PC-9 (cell line): ENCODE data around the gene TOX3. TPM values are rescaled to one million over a fixed set of nuclear protein-coding genes. Genes with fewer than 3 reads are reported as not detected.

ENCODE experiments used
- BruUV-seq: library from RNA; stranded (reverse); fragments of 400-500 nt; replicated peaks from 2 replicates; lab custom pipeline; 2021; lab: Mats Ljungman, UMichigan
- CTCF ChIA-PET: fragments of 300-600 bp; sonication (Branson Sonifier 250); formaldehyde crosslinking; loops from one replicate; lab custom pipeline; 2022; ENCODE audit warnings: antibody characterized with exemption; lab: Charles Lee
- POLR2A ChIA-PET: fragments of 300-600 bp; sonication (Branson Sonifier 250); formaldehyde crosslinking; loops from one replicate; lab custom pipeline; 2022; ENCODE audit warnings: antibody characterized with exemption; ENCODE audit not compliant: unreplicated experiment; lab: Charles Lee
- DNase-seq, 2 experiments: peaks; one replicate each; pipeline versions ENCODE4 v3.0.0 to v3.0.0-alpha.2; 2015 to 2022; ENCODE audit warnings: mixed read lengths in 1 of 2
- H2AFZ ChIP-seq: fragments of 200-600 bp; sonication (generic); 2 replicates; pipeline ENCODE4 v1.8.1; 2017; ENCODE audit warnings: antibody characterized with exemption
- H3F3A ChIP-seq: fragments of 200-600 bp; sonication (generic); 2 replicates; pipeline ENCODE4 v1.8.1; 2017; ENCODE audit warnings: antibody characterized with exemption, mild to moderate bottlenecking, low read depth; ENCODE audit not compliant: insufficient read depth
- H3K27ac ChIP-seq: fragments of 200-600 bp; sonication (generic); 2 replicates; pipeline ENCODE4 v1.6.1; 2016; ENCODE audit warnings: mixed run types
- H3K27me3 ChIP-seq: fragments of 200-600 bp; sonication (generic); 2 replicates; pipeline ENCODE4 v1.6.1; 2016; ENCODE audit warnings: low read depth, mixed run types; ENCODE audit not compliant: insufficient read depth
- H3K36me3 ChIP-seq: fragments of 200-600 bp; sonication (generic); 2 replicates; pipeline ENCODE4 v1.6.1; 2016; ENCODE audit warnings: low read depth, mixed run types
- H3K4me1 ChIP-seq: fragments of 200-600 bp; sonication (generic); replicated peaks from 2 replicates; pipeline ENCODE4 v1.6.1; 2016; ENCODE audit warnings: mixed run types; ENCODE audit not compliant: insufficient read depth
- H3K4me2 ChIP-seq: fragments of 200-600 bp; sonication (generic); 2 replicates; pipeline ENCODE4 v1.6.1; 2017; ENCODE audit warnings: mixed run types
- H3K4me3 ChIP-seq: fragments of 200-600 bp; sonication (generic); 2 replicates; pipeline ENCODE4 v1.6.1; 2016; ENCODE audit warnings: mixed run types
- H3K79me2 ChIP-seq: fragments of 200-600 bp; sonication (generic); 2 replicates; pipeline ENCODE4 v1.6.1; 2017; ENCODE audit warnings: low read depth, mixed run types
- H3K9me2 ChIP-seq: fragments of 200-600 bp; sonication (generic); 2 replicates; pipeline ENCODE4 v1.8.1; 2017; ENCODE audit warnings: mild to moderate bottlenecking; ENCODE audit not compliant: insufficient read depth
- H3K9me3 ChIP-seq: fragments of 200-600 bp; sonication (generic); 2 replicates; pipeline ENCODE4 v1.8.1; 2016; ENCODE audit warnings: low read depth; ENCODE audit not compliant: insufficient read depth
- H4K20me1 ChIP-seq: fragments of 200-600 bp; sonication (generic); 2 replicates; pipeline ENCODE4 v1.8.1; 2017; ENCODE audit not compliant: insufficient read depth
- EZH2 ChIP-seq: fragments of 200-600 bp; sonication (generic); IDR thresholded peaks from 2 replicates; pipeline ENCODE4 v1.8.0; 2017; ENCODE audit warnings: antibody characterized with exemption, low read depth
- intact Hi-C: fragments of 100-400 bp; cut with micrococcal nuclease; formaldehyde crosslinking; loops from one replicate; pipeline ENCODE4 v1.10.0; 2022; ENCODE audit not compliant: unreplicated experiment
- total RNA-seq: library from RNA; stranded (reverse); gene quantifications from 2 replicates; pipeline ENCODE4 v1.2.3, GENCODE V29; 2021
- TF ChIP-seq, protein P1 (sequence below): fragments of 200-600 bp; sonication (generic); conservative IDR thresholded peaks from 2 replicates; pipeline ENCODE4 v1.6.1; 2017; ENCODE audit warnings: mixed run types, antibody characterized with exemption, mild to moderate bottlenecking, moderate library complexity

Gene TOX3
- total RNA-seq, 1 experiment from 2014 or later, result not detected

GRCh38 chr16:52558448-52558847 is 11.5 kb upstream of the TOX3 start:
- Histone ChIP-seq H3K79me2 (no peaks in the 10 kb centered on the region), H3F3A (no peaks in the 10 kb centered on the region), H3K36me3 (no peaks in the 10 kb centered on the region), H3K4me3 (no peak overlapping the region), H3K9me2 (no peaks in the 10 kb centered on the region), H2AFZ (no peak overlapping the region), H3K4me1 (no peaks in the 10 kb centered on the region), H3K27me3 (peaks cover 5% of the 10 kb centered on the region; the same call in 1 of the 2 replicates), H3K27ac (no peak overlapping the region), H4K20me1 (no peaks in the 10 kb centered on the region), H3K4me2 (no peak overlapping the region), H3K9me3 (no peaks in the 10 kb centered on the region)
- no TSS peak for BruUV-seq
- DNase-seq, result no peak
- intact Hi-C loops, result no loop called here
- TF ChIP-seq, protein P1, sequence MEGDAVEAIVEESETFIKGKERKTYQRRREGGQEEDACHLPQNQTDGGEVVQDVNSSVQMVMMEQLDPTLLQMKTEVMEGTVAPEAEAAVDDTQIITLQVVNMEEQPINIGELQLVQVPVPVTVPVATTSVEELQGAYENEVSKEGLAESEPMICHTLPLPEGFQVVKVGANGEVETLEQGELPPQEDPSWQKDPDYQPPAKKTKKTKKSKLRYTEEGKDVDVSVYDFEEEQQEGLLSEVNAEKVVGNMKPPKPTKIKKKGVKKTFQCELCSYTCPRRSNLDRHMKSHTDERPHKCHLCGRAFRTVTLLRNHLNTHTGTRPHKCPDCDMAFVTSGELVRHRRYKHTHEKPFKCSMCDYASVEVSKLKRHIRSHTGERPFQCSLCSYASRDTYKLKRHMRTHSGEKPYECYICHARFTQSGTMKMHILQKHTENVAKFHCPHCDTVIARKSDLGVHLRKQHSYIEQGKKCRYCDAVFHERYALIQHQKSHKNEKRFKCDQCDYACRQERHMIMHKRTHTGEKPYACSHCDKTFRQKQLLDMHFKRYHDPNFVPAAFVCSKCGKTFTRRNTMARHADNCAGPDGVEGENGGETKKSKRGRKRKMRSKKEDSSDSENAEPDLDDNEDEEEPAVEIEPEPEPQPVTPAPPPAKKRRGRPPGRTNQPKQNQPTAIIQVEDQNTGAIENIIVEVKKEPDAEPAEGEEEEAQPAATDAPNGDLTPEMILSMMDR, result no peak
- no peak for TF ChIP-seq EZH2
- ChIA-PET CTCF (no interaction called here), POLR2A (no interaction called here)

DNA sequence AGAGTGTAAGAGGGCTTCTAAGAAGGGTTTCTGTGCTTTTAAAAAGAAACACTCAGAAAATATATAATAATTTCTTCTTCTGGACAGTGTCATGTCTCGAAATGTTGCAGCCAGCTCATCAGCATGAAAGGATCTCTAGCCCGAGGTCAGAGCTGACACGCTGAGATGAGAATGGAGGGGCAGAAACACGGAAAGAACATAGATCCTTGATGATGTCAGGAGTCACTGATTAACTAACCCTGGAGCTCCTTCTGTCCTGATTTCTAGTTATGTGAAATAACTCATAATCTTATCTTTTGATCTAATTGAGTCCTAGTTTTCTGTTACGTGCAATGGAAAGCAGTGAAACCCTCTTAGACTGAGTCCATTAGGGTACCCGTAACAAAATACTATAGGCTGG is 10.3 kb upstream of the TOX3 start:
- CTCF ChIA-PET, result no interaction called here

GRCh38 chr16:52556083-52556482 is 9.1 kb upstream of the TOX3 start:
- ChIA-PET CTCF (no interaction called here), POLR2A (no interaction called here)
- no peak overlapping the region for H2AFZ ChIP-seq
- no peaks in the 10 kb centered on the region for H3F3A ChIP-seq
- H3K9me2 ChIP-seq, result no peaks in the 10 kb centered on the region
- no peaks in the 10 kb centered on the region for H3K79me2 ChIP-seq
- H3K36me3 ChIP-seq, result no peaks in the 10 kb centered on the region
- DNase-seq, result no peak
- H3K4me3 ChIP-seq, result no peak overlapping the region
- intact Hi-C loops, result no loop called here
- H3K27me3 ChIP-seq, result peaks cover 5% of the 10 kb centered on the region; the same call in 1 of the 2 replicates
- H3K4me2 ChIP-seq, result no peak overlapping the region
- H3K27ac ChIP-seq, result no peak overlapping the region
- TF ChIP-seq, protein P1, result no peak
- TF ChIP-seq EZH2, result no peak
- no peaks in the 10 kb centered on the region for H4K20me1 ChIP-seq
- H3K4me1 ChIP-seq, result no peaks in the 10 kb centered on the region
- H3K9me3 ChIP-seq, result no peaks in the 10 kb centered on the region
- no TSS peak for BruUV-seq

More for the DNA sequence above, 10.3 kb upstream of the TOX3 start:
- Histone ChIP-seq H3K36me3 (no peaks in the 10 kb centered on the region), H3K27me3 (peaks cover 5% of the 10 kb centered on the region; the same call in 1 of the 2 replicates), H3F3A (no peaks in the 10 kb centered on the region), H4K20me1 (no peaks in the 10 kb centered on the region), H3K4me3 (no peak overlapping the region), H3K9me2 (no peaks in the 10 kb centered on the region), H3K27ac (no peak overlapping the region), H2AFZ (no peak overlapping the region), H3K79me2 (no peaks in the 10 kb centered on the region), H3K4me2 (no peak overlapping the region), H3K9me3 (no peaks in the 10 kb centered on the region), H3K4me1 (no peaks in the 10 kb centered on the region)
- intact Hi-C loops, result no loop called here
- TF ChIP-seq, protein P1, result no peak
- TF ChIP-seq EZH2, result no peak
- no peak for DNase-seq
- no TSS peak for BruUV-seq
- POLR2A ChIA-PET, result no interaction called here
